Measurements from ENCODE around the gene ZNF484.
"Not testable (repeated sequence)": the region's sequence is repeated elsewhere in the genome, so short reads cannot be mapped to it uniquely, and the experiment has no call there.

ZNF484 gene

GRCh38 chr9:92866600-92866999 lies 11.2 kb downstream of the ZNF484 start:
- not testable (repeated sequence) for H3K27ac ChIP-seq, H3K4me3 ChIP-seq

- Histone ChIP-seq H3K27ac (no peak overlapping the region), H3K4me3 (no peak overlapping the region)
These were observed 13.7 kb downstream of the ZNF484 start for GRCh38 chr9:92864152-92864551.

- Histone ChIP-seq H3K27ac (no peak overlapping the region), H3K4me3 (no peak overlapping the region)
These were observed 17.0 kb downstream of the ZNF484 start for GRCh38 chr9:92860867-92861266.

GRCh38 chr9:92857236-92857635 lies 20.6 kb downstream of the ZNF484 start:
- H3K27ac ChIP-seq = no peak overlapping the region
- H3K4me3 ChIP-seq = no peak overlapping the region

- Histone ChIP-seq H3K4me3 (no peak overlapping the region), H3K27ac (no peak overlapping the region)
These were observed 24.1 kb downstream of the ZNF484 start for GRCh38 chr9:92853716-92854115.

- no peak overlapping the region for H3K4me3 ChIP-seq
- no peak overlapping the region for H3K27ac ChIP-seq
These were observed 26.9 kb downstream of the ZNF484 start for GRCh38 chr9:92850898-92851297.

GRCh38 chr9:92848740-92849139 lies 29.1 kb downstream of the ZNF484 start:
- H3K4me3 ChIP-seq, H3K27ac ChIP-seq: not testable (repeated sequence)

GRCh38 chr9:92846662-92847145 lies 31.1 kb downstream of the ZNF484 start:
- no peak overlapping the region for H3K27ac ChIP-seq
- no peak overlapping the region for H3K4me3 ChIP-seq

GRCh38 chr9:92838411-92838810 lies 39.4 kb downstream of the ZNF484 start:
- not testable (repeated sequence) for H3K4me3 ChIP-seq, H3K27ac ChIP-seq

GRCh38 chr9:92837191-92837590 lies 40.6 kb downstream of the ZNF484 start:
- Histone ChIP-seq H3K27ac (no peak overlapping the region), H3K4me3 (no peak overlapping the region)

- H3K27ac ChIP-seq = no peak overlapping the region
- no peak overlapping the region for H3K4me3 ChIP-seq
These were observed 48.4 kb downstream of the ZNF484 start for GRCh38 chr9:92829420-92829819.

- not testable (repeated sequence) for H3K27ac ChIP-seq, H3K4me3 ChIP-seq
These were observed 52.8 kb downstream of the ZNF484 start for GRCh38 chr9:92825065-92825464.

- H3K4me3 ChIP-seq = no peak overlapping the region
- no peak overlapping the region for H3K27ac ChIP-seq
These were observed 56.9 kb downstream of the ZNF484 start for GRCh38 chr9:92820964-92821363.

- not testable (repeated sequence) for H3K27ac ChIP-seq, H3K4me3 ChIP-seq
These were observed 57.9 kb downstream of the ZNF484 start for GRCh38 chr9:92819898-92820297.

GRCh38 chr9:92809629-92810326 lies 68.1 kb downstream of the ZNF484 start:
- peak overlapping the region in 4 of 7 experiments; percentile 22 to 40 (median 32) for H3K4me3 ChIP-seq
- not testable (repeated sequence) for H3K27ac ChIP-seq

- Histone ChIP-seq H3K4me3 (peak overlapping the region in 6 of 7 experiments; percentile 18 to 40 (median 26)), H3K27ac (no peak overlapping the region)
These were observed 68.9 kb downstream of the ZNF484 start for GRCh38 chr9:92808726-92809451.

- Histone ChIP-seq H3K4me3 (peak overlapping the region in 4 of 7 experiments; percentile 15 to 40 (median 24)), H3K27ac (no peak overlapping the region)
These were observed 69.8 kb downstream of the ZNF484 start for GRCh38 chr9:92807757-92808725.

- Histone ChIP-seq H3K27ac (no peak overlapping the region), H3K4me3 (no peak overlapping the region)
These were observed 70.6 kb downstream of the ZNF484 start for GRCh38 chr9:92807031-92807756.

GRCh38 chr9:92804727-92805126 lies 73.1 kb downstream of the ZNF484 start:
- H3K27ac ChIP-seq = no peak overlapping the region
- H3K4me3 ChIP-seq = no peak overlapping the region

Measured in skin epidermis (tissue), 12 donors.